Pancreas (tissue), 10 donors: ENCODE data around the gene UBR2. TPM values are rescaled to one million over a fixed set of nuclear protein-coding genes. Genes with fewer than 3 reads are reported as not detected.

ENCODE experiments used
- ATAC-seq, 4 donors: fragments of 200-7000 bp; cut with Tn5 transposase; one replicate each; pipeline versions ENCODE4 v1.8.0 to v1.9.1; 2020; ENCODE audit warnings: mild to moderate bottlenecking in 4 of 4, moderate library complexity in 4 of 4
- DNase-seq, 6 donors: peaks; one replicate each; pipeline ENCODE4 v3.0.0-alpha.2; 2020
- FAIRE-seq: peaks from 2 replicates; lab custom pipeline; 2012; peaks lifted over from hg19 to GRCh38; lab: Jason Lieb, UNC
- H3K27ac ChIP-seq, 4 donors: fragments of 200-600 bp; sonication (generic); 1 replicate in 3 of 4; 2 replicates in 1 of 4; pipeline versions ENCODE4 v1.5.0 to v1.8.0; 2020
- H3K27me3 ChIP-seq, 4 donors: fragments of 200-600 bp; one replicate each; pipeline ENCODE4 v1.8.0; 2021
- H3K36me3 ChIP-seq, 3 donors: fragments of 200-600 bp; sonication (generic) in 1 of 3; one replicate each; pipeline versions ENCODE4 v1.5.0 to v1.8.0; 2020 to 2021
- H3K4me1 ChIP-seq, 3 donors: fragments of 200-600 bp; one replicate each; pipeline ENCODE4 v1.8.0; 2021
- H3K4me3 ChIP-seq, 4 donors: fragments of 200-600 bp; sonication (generic) in 2 of 4; one replicate each; pipeline versions ENCODE4 v1.5.0 to v1.8.0; 2020 to 2021
- H3K9me3 ChIP-seq, 4 donors: fragments of 200-600 bp; one replicate each; pipeline ENCODE4 v1.8.0; 2021
- CTCF ChIP-seq, 4 donors: fragments of 200-600 bp; sonication (generic) in 3 of 4; IDR thresholded peaks; one replicate each; pipeline versions ENCODE4 v1.5.0 to v1.8.0; 2021; ENCODE audit warnings: antibody characterized with exemption in 4 of 4
- WGBS, 2 donors: extraction: QIAGEN DNeasy Blood & Tissue Kit; methylation state at CpG; one replicate each; pipeline ENCODE4 v1.1.7; 2013; 5-methylcytosine and 5-hydroxymethylcytosine counted together
- intact Hi-C, 3 donors: fragments of 100-400 bp; cut with DNase I; formaldehyde crosslinking; loops; one replicate each; pipeline versions ENCODE4 v1.11.1 to v1.14.2; 2022
- polyA plus RNA-seq, 2 donors: library from polyadenylated mRNA; stranded (reverse); fragments of 200-250 nt; gene quantifications; one replicate each; pipeline ENCODE4 v1.2.3, GENCODE V29; 2013
- total RNA-seq, 6 donors: library from RNA; stranded (reverse); fragmentation: NEBNext Ultra II Directional in 4 of 6; extraction: Animal tissue kit (Norgen Biotek cat#: 25700) in 4 of 6; gene quantifications; one replicate each; pipeline versions ENCODE4 v1.2.1 to v1.2.4, GENCODE V29; 2021 to 2023
- donor health status: healthy with polysubstance abuse.
- donor health status: DM: no; HTN: no; CAD: no; lungs with moderate emphysema.
- donor health status: DM: no; HTN: no; CAD: no.
- donor health status: control.
- donor health status: control.
- donor health status: Bipolar disorder and iron deficiency.
- donor health status: DM: yes; HTN: yes; CAD: no.
- donor health status: DM: no; HTN: no; CAD: no.
- donor health status: DM: no; HTN: no; CAD: no.
- donor health status: DM: yes; HTN: yes; CAD: no.

UBR2 gene
- total and polyA plus RNA-seq, 8 donors, result 9.4 to 22.0 (median 17.9) TPM

- Histone ChIP-seq H3K9me3 (no peaks in the 10 kb centered on the region), H3K27ac (no peak overlapping the region), H3K27me3 (no peaks in the 10 kb centered on the region), H3K36me3 (no peaks in the 10 kb centered on the region), H3K4me3 (no peak overlapping the region), H3K4me1 (no peaks in the 10 kb centered on the region)
- TF ChIP-seq CTCF (IDR thresholded peaks at IDR 0.05), result no peak
- ATAC-seq (no peak), DNase-seq (no peak), FAIRE-seq (no peak)
- intact Hi-C loops, result no loop called here
These were observed 161.0 kb downstream of the UBR2 start for GRCh38 chr6:42724825-42725224.

- intact Hi-C loops, result no loop called here
- Histone ChIP-seq H3K27me3 (no peaks in the 10 kb centered on the region), H3K4me1 (no peaks in the 10 kb centered on the region), H3K4me3 (no peak overlapping the region), H3K36me3 (no peaks in the 10 kb centered on the region), H3K9me3 (no peaks in the 10 kb centered on the region), H3K27ac (peak overlapping the region in 2 of 4 donors; percentile 21 to 26)
- FAIRE-seq, result no peak
- no peak for DNase-seq
- no peak for ATAC-seq
- TF ChIP-seq CTCF (IDR thresholded peaks at IDR 0.05), result no peak
These were observed 162.2 kb downstream of the UBR2 start for GRCh38 chr6:42726026-42726425.

- Histone ChIP-seq H3K27ac (peak overlapping the region in 3 of 4 donors; percentile 26 to 48 (median 26)), H3K4me3 (peak overlapping the region; percentile 14 to 41 (median 24)), H3K36me3 (no peaks in the 10 kb centered on the region), H3K4me1 (no peaks in the 10 kb centered on the region), H3K27me3 (no peaks in the 10 kb centered on the region), H3K9me3 (no peaks in the 10 kb centered on the region)
- DNase-seq (peak in 5 of 6 donors; percentile 64 to 82 (median 77)), ATAC-seq (peak; percentile 97 to 99 (median 98)), FAIRE-seq (peak; percentile 83)
- intact Hi-C loops, result no loop called here
- WGBS, 2 donors, result 2% methylated on average over 14 of the region's 14 CpGs
- TF ChIP-seq CTCF (IDR thresholded peaks at IDR 0.05), result peak; percentile 74 to 90 (median 86)
These were observed 162.8 kb downstream of the UBR2 start for GRCh38 chr6:42726485-42727086.

GRCh38 chr6:42727087-42727611, 163.3 kb downstream of the UBR2 start:
- H3K9me3 ChIP-seq, result no peaks in the 10 kb centered on the region
- no peak for TF ChIP-seq CTCF (IDR thresholded peaks at IDR 0.05)
- peak in 5 of 6 donors; percentile 13 to 68 (median 42) for DNase-seq
- peak overlapping the region in 3 of 4 donors; percentile 3 to 48 (median 26) for H3K27ac ChIP-seq
- peak; percentile 41 to 61 (median 52) for ATAC-seq
- 22 to 25% methylated on average over 51 to 52 of the region's 52 CpGs for WGBS, 2 donors
- no peaks in the 10 kb centered on the region for H3K36me3 ChIP-seq
- H3K4me3 ChIP-seq, result peak overlapping the region; percentile 14 to 41 (median 24)
- no peaks in the 10 kb centered on the region for H3K27me3 ChIP-seq
- no peak for FAIRE-seq
- H3K4me1 ChIP-seq, result no peaks in the 10 kb centered on the region
- intact Hi-C loops, result no loop called here

GRCh38 chr6:42727627-42728026, 163.8 kb downstream of the UBR2 start:
- 75 to 82% methylated on average over 22 of the region's 22 CpGs for WGBS, 2 donors
- intact Hi-C loops, result no loop called here
- no peak for ATAC-seq
- no peak for FAIRE-seq
- Histone ChIP-seq H3K27ac (peak overlapping the region in 2 of 4 donors; percentile 3 to 48), H3K9me3 (no peaks in the 10 kb centered on the region), H3K27me3 (no peaks in the 10 kb centered on the region), H3K4me1 (no peaks in the 10 kb centered on the region), H3K36me3 (no peaks in the 10 kb centered on the region), H3K4me3 (peak overlapping the region in 2 of 4 donors; percentile 30 to 41)
- no peak for DNase-seq
- TF ChIP-seq CTCF (IDR thresholded peaks at IDR 0.05), result no peak
